AG08396 (cell line): Measurements from ENCODE around the gene TLR6.

ENCODE experiments used
- DNase-seq: peaks from one replicate; pipeline ENCODE4 v3.0.0; 2012; ENCODE audit warnings: low spot score, mixed read lengths

The TLR6 gene

GRCh38 chr4:38867478-38868058, 11.0 kb upstream of the TLR6 start, which contains the start of gene FAM114A1:
Gene FAM114A1 (plus strand): TSS chr4:38867806. CDS start chr4:38878079, 10,273 bp downstream.
- DNase-seq = peak; percentile 97

DNA sequence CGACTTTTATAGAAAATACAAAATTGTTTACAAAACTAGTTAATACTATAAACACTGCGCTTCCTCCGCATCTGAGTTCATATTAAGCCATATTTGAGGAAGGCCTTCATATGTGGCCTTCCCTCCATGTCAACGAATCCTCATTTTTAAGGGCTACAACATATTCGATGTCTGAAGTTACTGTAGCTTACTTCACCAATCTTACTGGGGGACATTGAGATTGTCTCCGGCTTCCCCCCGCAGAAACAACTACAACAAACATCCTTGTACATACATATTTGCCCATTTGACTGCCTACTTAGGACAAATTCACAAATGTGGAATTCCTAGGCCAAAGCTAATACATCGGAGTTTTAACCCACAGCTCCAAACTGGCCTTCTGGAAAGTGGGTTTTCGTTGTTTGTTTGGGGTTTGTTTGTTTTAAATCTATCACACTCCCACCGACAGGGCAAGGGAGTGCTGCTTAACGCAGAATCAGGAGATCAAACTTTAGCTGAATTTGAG, 10.4 kb upstream of the TLR6 start:
- DNase-seq = no peak

DNA sequence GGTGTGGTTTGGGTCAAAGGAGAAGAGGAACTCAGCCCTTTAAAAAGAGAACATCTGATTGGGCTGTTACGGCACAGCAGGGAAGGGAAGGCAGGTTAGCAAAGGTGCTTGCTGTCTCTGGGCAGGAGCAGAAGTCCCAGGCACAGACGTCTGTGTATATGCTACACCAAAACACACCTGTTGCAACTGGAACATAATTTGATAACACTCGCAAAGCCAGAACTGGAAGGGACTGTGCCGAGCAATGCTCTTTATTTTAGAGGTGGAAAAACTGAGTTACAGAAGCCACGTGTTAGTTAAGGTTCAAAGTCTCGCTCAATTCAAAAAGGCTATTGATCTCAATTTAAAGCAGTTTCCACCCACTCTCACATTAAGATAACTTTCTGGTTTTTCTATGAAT, 8.8 kb upstream of the TLR6 start:
- no peak for DNase-seq

DNA sequence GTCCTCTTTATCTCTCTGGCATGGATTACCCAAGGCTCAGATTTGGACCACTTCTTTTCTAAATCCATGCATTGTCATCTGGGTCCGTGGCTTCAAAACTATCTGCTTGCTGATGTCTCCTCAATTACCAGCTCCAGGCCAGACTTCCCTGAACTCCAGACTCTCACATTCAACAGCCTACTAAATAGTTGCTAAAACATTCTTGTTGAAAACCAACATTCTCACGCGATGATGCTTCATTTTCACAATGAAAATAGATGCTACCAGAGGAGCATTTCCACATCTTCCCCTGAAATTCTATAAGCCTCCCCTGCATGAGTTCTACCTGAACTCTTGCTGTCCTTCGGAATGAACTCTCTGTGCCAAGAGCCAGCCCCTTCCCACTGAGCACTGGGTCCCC, 5.2 kb upstream of the TLR6 start:
- no peak for DNase-seq

DNA sequence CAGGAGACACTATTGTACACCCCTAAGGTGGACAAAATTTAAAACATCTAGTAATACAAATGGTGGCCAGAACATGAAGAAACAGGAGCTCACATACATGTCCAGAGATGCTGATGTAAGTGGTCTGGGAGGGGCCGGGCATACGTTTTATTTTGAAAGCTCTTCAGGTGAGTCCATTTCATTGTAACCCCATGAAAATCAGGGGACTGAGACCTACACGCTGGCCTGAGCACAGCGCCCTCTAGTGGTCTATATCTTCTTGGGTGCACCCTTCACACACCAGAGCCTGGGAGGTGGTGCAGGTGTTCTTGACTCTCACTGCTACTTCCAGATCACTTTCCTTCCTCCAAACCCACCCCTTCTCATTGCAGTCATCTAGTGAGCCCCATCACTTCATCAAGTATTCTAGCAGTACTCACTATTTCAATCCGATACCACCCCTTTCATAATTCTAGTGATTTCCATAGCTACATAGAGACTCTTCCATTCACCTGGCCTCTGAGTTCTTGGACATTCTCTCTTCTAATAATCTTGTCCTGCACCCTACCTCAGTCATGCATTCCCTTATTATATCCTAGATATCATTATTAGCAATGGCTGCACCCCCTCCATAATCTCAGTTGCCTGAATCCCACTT, 4.3 kb upstream of the TLR6 start:
- DNase-seq = peak; percentile 36

GRCh38 chr4:38859501-38859900, 2.9 kb upstream of the TLR6 start:
- DNase-seq = no peak

- no peak for DNase-seq
Measured at GRCh38 chr4:38858097-38858420, 1.4 kb upstream of the TLR6 start.

DNA sequence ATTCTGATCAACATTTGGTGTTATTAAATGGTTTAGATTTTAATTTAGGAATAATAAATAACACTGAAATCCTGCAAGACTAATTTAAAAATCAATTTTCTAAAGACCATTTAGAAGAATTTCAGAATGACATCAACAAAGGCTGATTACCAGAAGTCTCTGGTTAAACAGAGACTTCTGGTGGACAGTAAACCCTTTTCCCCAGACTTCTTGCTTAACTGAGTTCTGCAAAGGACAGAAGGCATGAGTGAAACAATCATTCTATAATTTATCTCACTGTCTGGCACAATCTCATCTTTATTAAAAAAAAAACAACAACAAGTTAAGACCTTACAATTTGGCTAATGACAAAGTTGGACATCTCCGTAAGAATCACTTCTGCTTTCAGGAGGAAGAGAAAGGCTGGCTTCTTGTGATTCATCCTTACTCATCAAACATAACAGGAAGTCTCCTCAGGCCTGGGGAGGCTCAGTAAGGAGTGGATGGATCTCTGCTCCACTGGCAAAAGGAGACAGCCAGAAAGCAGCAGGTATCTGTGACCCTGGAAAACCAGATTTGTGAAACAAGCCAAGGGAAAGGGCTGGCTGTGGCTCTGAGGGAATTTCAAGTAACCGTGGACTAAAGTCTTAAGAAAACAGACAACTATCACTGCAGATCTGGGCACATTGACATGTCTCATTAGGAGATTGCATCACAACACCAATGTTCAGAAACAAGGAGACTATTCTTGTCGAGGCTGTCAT, 908 bp upstream of the TLR6 start:
- peak; percentile 70 for DNase-seq

- no peak for DNase-seq
Measured at GRCh38 chr4:38856046-38856445, 571 bp downstream of the TLR6 start.

- DNase-seq = no peak
Measured at GRCh38 chr4:38855466-38855865, 1.2 kb downstream of the TLR6 start.

GRCh38 chr4:38846015-38846414, 10.6 kb downstream of the TLR6 start:
- no peak for DNase-seq

- DNase-seq = no peak
Measured at GRCh38 chr4:38842994-38843393, 13.6 kb downstream of the TLR6 start.

DNA sequence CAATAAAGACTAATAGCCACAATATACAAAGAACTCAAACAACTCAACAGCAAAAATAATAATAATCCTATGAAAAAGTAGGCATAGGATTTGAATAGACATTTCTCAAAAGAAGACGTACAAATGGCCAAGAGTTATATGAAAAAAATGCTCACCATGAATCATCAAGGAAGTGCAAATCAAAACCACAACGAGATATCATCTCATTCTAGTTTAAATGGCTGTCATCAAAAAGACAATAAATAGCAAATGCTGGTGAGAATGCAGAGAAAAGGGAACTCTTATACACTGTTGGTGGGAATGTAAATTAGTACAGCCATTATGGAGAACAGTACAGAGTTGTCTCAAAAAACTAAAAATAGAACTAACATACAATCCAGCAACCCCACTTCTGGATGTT, 18.8 kb downstream of the TLR6 start:
- no peak for DNase-seq

GRCh38 chr4:38837334-38837733, 19.3 kb downstream of the TLR6 start:
- no peak for DNase-seq

DNA sequence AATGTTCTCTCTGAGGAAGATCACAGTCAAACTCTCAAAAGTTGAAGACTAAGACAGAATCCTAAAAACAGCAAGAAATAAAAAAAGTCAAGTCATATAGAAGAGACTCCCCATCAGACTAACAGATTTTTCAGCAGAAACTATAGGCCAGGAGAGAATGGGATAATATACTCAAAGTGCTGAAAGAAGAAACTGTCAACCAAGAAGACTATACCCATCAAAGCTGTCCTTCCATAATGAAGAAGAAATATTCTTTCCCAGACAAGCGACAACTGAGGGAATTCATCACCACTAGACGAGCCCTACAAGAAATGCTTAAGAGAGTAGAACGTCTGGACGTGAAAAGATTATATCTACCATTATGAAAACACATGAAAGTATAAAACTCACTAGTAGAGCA, 22.0 kb downstream of the TLR6 start:
- DNase-seq = no peak

DNA sequence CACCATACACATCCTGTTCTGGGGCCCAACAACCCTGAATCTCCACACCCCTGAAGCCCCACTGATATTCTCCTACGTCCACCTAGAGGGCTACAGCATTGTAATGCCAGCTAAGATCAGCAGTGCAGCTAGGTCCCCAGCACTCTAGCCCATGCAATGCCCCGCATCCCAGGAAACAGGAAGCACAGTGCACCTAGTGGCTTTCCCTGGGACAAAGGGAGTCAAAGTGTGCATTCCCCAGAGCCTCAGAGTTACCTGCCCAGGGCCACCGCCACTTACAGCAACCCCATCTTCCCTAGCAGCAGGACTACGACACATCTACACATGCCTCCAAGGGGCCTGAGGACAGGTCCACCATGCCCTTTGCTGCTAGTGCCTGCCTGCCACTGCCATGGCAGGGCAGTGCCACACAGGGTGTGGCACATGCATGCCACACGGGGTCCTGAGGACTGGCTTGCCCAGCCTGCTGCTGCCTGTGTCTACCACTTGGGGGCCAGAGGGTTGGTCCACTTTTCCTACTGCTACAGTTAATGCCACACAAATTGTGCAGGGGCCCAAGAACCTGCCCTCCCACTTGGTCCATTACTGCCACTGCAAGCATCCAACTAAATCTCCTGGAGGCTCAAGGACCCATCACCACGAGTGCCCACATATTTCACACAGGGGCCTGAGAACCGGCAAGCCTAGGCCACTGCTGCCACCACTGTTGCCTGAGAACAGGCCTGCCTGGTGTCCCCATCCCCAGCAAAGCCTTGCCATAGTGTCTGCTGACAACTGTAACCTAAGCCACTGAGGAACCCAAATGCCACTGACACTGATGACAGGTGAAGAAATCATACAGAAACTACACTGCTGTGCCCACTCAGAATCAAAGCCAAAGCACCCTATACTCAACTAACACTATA, 23.7 kb downstream of the TLR6 start:
- no peak for DNase-seq

DNA sequence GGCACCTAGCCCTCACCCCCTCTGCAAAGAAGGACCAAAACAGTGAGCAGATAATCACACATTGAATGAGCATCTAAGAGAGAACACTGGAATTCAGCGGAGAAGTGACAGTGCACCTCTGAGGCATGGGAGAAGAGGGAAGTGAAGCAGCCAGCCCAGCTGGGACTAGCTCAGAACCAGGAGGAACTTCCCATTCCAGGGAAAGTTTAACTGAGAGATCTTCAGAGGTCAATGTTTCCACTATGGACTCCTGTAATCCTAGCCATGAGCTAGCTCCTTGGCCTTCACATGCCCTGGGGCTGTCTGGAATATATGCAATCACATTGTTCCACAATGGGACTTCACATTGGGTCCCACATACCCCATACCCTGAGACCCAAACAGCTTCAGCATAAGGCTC, 24.4 kb downstream of the TLR6 start:
- no peak for DNase-seq

GRCh38 chr4:38831653-38832052, 25.0 kb downstream of the TLR6 start:
- DNase-seq = no peak

DNA sequence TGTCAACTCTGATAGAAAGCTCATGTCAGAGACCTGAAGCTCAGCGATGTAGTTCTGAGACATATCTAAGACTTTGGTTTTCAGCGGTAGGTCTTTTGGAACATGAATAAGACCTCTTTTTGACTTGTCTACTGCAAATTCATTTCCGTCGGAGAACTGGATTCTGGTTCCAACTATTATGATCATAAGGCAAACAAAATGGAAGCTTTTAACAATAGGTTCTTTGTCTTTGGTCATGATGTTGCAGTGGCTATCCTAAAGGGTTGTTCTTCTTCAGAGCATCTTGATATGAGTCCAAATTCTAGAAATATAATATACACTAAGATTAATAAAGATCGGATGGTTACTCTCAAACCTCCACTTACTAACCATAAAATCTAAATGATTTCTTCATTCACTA, 27.4 kb downstream of the TLR6 start:
- DNase-seq = no peak

DNA sequence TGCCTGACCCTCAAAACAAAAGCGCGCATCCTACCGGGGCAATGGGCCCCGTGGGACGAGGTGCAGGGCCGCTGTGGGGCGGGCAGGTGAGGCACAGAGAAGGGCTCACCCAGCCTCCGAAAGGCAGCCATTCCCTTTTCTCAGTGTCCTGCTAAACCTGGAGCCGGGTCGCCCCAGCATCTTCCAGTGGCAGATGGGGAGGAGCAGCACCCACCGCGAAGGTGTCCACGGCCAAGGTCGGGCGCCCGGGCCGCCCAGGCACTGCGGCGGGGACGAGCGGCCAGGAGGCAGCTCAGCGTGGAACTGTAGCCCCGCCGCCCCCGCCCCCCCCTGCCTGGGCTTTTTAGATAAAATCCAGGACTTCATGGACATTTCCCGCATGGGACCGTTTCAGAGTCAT, 32.9 kb downstream of the TLR6 start:
- no peak for DNase-seq

DNA sequence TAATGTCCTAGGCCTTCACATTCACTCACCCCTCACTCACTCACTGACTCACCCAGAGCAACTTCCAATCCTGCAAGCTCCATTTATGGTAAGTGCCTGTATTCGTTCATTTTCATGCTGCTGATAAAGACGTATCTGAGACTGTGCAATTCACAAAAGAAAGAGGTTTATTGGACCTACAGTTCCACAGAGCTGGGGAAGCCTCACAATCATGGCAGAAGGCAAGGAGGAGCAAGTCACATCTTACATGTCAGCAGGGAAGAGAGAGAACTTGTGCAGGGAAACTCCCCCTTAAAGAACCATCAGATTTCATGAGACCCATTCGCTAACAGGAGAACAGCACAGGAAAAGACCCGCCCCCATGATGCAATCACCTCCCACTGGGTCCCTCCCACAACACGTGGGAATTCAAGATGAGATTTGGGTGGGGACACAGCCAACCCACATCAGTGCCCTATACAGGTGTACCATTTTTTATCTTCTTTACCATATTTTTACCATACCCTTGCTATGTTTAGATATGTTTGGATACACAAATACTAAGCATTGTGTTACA, 33.8 kb downstream of the TLR6 start:
- DNase-seq = no peak

GRCh38 chr4:38821739-38822138, 34.9 kb downstream of the TLR6 start:
- no peak for DNase-seq
